NK-92 treated with Interleukin-12 subunit alpha and Interleukin-12 subunit beta, amount 100 ng/mL, for 24 hours (cell line): ENCODE results near the gene DENND6A.
A peak's percentile ranks its signal among the peaks of the same experiment; 100 is the strongest.
"Not testable (repeated sequence)": the region's sequence is repeated elsewhere in the genome, so short reads cannot be mapped to it uniquely, and the experiment has no call there.

Experiments
- DNase-seq: peaks from one replicate; lab custom pipeline; 2025; lab: John Stamatoyannopoulos, UW

The DENND6A gene

GRCh38 chr3:57692133-57692395, 813 bp downstream of the DENND6A start:
- DNase-seq = not testable (repeated sequence)

- DNase-seq = no peak
Measured at GRCh38 chr3:57691411-57692132, 1.3 kb downstream of the DENND6A start.

- DNase-seq = no peak
Measured at GRCh38 chr3:57689367-57690053, 3.4 kb downstream of the DENND6A start.

GRCh38 chr3:57688291-57688690, 4.6 kb downstream of the DENND6A start:
- DNase-seq = no peak

GRCh38 chr3:57683286-57683685, 9.6 kb downstream of the DENND6A start:
- no peak for DNase-seq

GRCh38 chr3:57682284-57682683, 10.6 kb downstream of the DENND6A start:
- DNase-seq = no peak

GRCh38 chr3:57681691-57682090, 11.2 kb downstream of the DENND6A start:
- DNase-seq = no peak

- no peak for DNase-seq
Measured at GRCh38 chr3:57680046-57680445, 12.8 kb downstream of the DENND6A start.

GRCh38 chr3:57675530-57675929, 17.3 kb downstream of the DENND6A start:
- peak; percentile 22 for DNase-seq

- DNase-seq = no peak
Measured at GRCh38 chr3:57673156-57673555, 19.7 kb downstream of the DENND6A start.

- DNase-seq = no peak
Measured at GRCh38 chr3:57670543-57670942, 22.3 kb downstream of the DENND6A start.

- DNase-seq = no peak
Measured at GRCh38 chr3:57661404-57661803, 31.5 kb downstream of the DENND6A start.

GRCh38 chr3:57659806-57660439, 33.0 kb downstream of the DENND6A start:
- no peak for DNase-seq

- DNase-seq = no peak
Measured at GRCh38 chr3:57659004-57659673, 33.7 kb downstream of the DENND6A start.

GRCh38 chr3:57658536-57658935, 34.3 kb downstream of the DENND6A start:
- no peak for DNase-seq

GRCh38 chr3:57655727-57656126, 37.1 kb downstream of the DENND6A start:
- DNase-seq = no peak

- no peak for DNase-seq
Measured at GRCh38 chr3:57654267-57654666, 38.6 kb downstream of the DENND6A start.

GRCh38 chr3:57652203-57652602, 40.7 kb downstream of the DENND6A start:
- no peak for DNase-seq

GRCh38 chr3:57647292-57647940, 45.5 kb downstream of the DENND6A start:
- no peak for DNase-seq

- no peak for DNase-seq
Measured at GRCh38 chr3:57646723-57647122, 46.2 kb downstream of the DENND6A start.

GRCh38 chr3:57644740-57645139, 48.1 kb downstream of the DENND6A start:
- no peak for DNase-seq

GRCh38 chr3:57637391-57637790, 55.5 kb downstream of the DENND6A start:
- DNase-seq = no peak
